ENCODE results near the gene EGFR. TPM values are rescaled to one million over a fixed set of nuclear protein-coding genes. Genes with fewer than 3 reads are reported as not detected.

EGFR gene
- total and polyA plus RNA-seq, 4 experiments from 2014 or later = not detected

DNA sequence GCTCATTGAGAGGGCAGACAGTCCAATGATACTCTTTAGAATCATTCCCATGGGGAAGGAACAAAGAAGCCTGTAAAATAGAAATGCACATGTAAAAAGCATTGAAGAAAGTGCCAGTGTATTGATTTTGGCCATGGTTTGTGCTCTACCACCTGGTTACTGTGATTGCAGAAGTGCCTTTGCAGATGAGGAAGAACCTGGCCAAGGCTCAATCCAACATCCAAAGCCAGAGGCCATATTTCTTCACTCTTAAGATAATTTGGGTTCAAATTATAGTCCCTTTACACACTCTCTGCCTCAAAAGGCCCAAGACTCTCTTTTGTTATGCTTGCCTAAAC is 122.1 kb downstream of the EGFR start:
- intact Hi-C loops (cut with micrococcal nuclease) = no loop called here
- CTCF ChIA-PET (ENCODE audit: partially characterized antibody) = no interaction called here
- H3K4me3 ChIP-seq (ENCODE audit: low read length in 2 of 2) = no peak overlapping the region

GRCh38 chr7:55142919-55143600 is 124.2 kb downstream of the EGFR start:
- Histone ChIP-seq H3K27me3 (ENCODE audit: insufficient read depth, low read length) (no peaks in the 10 kb centered on the region), H3K27ac (ENCODE audit: low read depth, low read length) (no peak overlapping the region), H3K4me3 (ENCODE audit: low read length in 2 of 2) (no peak overlapping the region), H3K9me3 (ENCODE audit: control insufficient read depth in 1 of 2, low read length in 2 of 2) (no peaks in the 10 kb centered on the region), H3K36me3 (ENCODE audit: insufficient read depth, low read length) (no peaks in the 10 kb centered on the region), H3K4me1 (ENCODE audit: insufficient read depth, low read length) (no peaks in the 10 kb centered on the region)
- CTCF ChIA-PET (ENCODE audit: partially characterized antibody) = no interaction called here
- Mint-ChIP-seq H3K4me3 (no peak overlapping the region), H3K27ac (no peak overlapping the region), H3K27me3 (peaks cover 2 to 7% of the 10 kb centered on the region in 2 donors), H3K9me3 (peaks cover 0 to 17% (median 10%) of the 10 kb centered on the region in 8 donors), H3K36me3 (no peaks in the 10 kb centered on the region), H3K4me1 (no peaks in the 10 kb centered on the region)
- no peak for DNase-seq
- intact Hi-C loops (cut with micrococcal nuclease) = no loop called here
- POLR2A ChIA-PET (ENCODE audit: partially characterized antibody) = no interaction called here

More for the DNA sequence above, 122.1 kb downstream of the EGFR start:
- Mint-ChIP-seq H3K4me3 (no peak overlapping the region), H3K27ac (no peak overlapping the region), H3K36me3 (no peaks in the 10 kb centered on the region), H3K27me3 (peaks cover 2 to 8% of the 10 kb centered on the region in 2 donors), H3K4me1 (no peaks in the 10 kb centered on the region), H3K9me3 (peaks cover 0 to 22% (median 9%) of the 10 kb centered on the region in 8 donors)
- H3K4me1 ChIP-seq (ENCODE audit: insufficient read depth, low read length) = no peaks in the 10 kb centered on the region
- H3K36me3 ChIP-seq (ENCODE audit: insufficient read depth, low read length) = no peaks in the 10 kb centered on the region
- POLR2A ChIA-PET (ENCODE audit: partially characterized antibody) = no interaction called here
- no peak overlapping the region for H3K27ac ChIP-seq (ENCODE audit: low read depth, low read length)
- H3K9me3 ChIP-seq (ENCODE audit: control insufficient read depth in 1 of 2, low read length in 2 of 2) = no peaks in the 10 kb centered on the region
- DNase-seq = no peak
- H3K27me3 ChIP-seq (ENCODE audit: insufficient read depth, low read length) = no peaks in the 10 kb centered on the region

- Histone ChIP-seq H3K27me3 (ENCODE audit: insufficient read depth, low read length) (no peaks in the 10 kb centered on the region), H3K36me3 (ENCODE audit: insufficient read depth, low read length) (no peaks in the 10 kb centered on the region), H3K4me1 (ENCODE audit: insufficient read depth, low read length) (no peaks in the 10 kb centered on the region), H3K4me3 (ENCODE audit: low read length in 2 of 2) (no peak overlapping the region), H3K9me3 (ENCODE audit: control insufficient read depth in 1 of 2, low read length in 2 of 2) (no peaks in the 10 kb centered on the region), H3K27ac (ENCODE audit: low read depth, low read length) (no peak overlapping the region)
- no peak for DNase-seq
- Mint-ChIP-seq H3K9me3 (peaks cover 0 to 6% (median 0%) of the 10 kb centered on the region in 8 donors), H3K27me3 (peaks cover 2 to 7% of the 10 kb centered on the region in 2 donors), H3K4me1 (no peaks in the 10 kb centered on the region), H3K27ac (no peak overlapping the region), H3K4me3 (no peak overlapping the region), H3K36me3 (no peaks in the 10 kb centered on the region)
- ChIA-PET CTCF (ENCODE audit: partially characterized antibody) (no interaction called here), POLR2A (ENCODE audit: partially characterized antibody) (no interaction called here)
- intact Hi-C loops (cut with micrococcal nuclease) = no loop called here
These were observed 125.8 kb downstream of the EGFR start for GRCh38 chr7:55144333-55145317.

DNA sequence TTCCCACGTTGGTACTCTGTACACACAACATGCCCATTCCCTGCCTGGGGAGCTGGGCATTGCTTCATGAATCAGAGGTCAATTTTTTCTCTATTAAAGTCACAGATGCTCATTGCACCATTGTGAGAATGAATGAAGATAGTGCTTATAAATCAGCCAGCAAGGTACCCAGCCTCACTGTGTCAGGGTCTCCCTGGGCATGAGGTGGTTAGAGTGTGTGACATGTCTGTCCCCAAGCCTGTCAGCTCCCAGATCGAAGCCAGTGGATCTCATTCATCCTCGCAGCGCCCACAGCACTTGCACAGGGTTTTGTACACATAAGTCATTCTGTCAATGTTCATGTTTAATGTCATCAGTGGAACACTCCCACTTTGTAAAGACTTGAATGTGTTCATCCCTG is 126.8 kb downstream of the EGFR start:
- Histone ChIP-seq H3K9me3 (ENCODE audit: control insufficient read depth in 1 of 2, low read length in 2 of 2) (no peaks in the 10 kb centered on the region), H3K27me3 (ENCODE audit: insufficient read depth, low read length) (no peaks in the 10 kb centered on the region), H3K36me3 (ENCODE audit: insufficient read depth, low read length) (no peaks in the 10 kb centered on the region), H3K4me3 (ENCODE audit: low read length in 2 of 2) (no peak overlapping the region), H3K4me1 (ENCODE audit: insufficient read depth, low read length) (no peaks in the 10 kb centered on the region), H3K27ac (ENCODE audit: low read depth, low read length) (no peak overlapping the region)
- intact Hi-C loops (cut with micrococcal nuclease) = no loop called here
- H3K4me3 Mint-ChIP-seq = no peak overlapping the region
- H3K9me3 Mint-ChIP-seq = peaks cover 0 to 6% (median 0%) of the 10 kb centered on the region in 8 donors
- no peak for DNase-seq
- no peaks in the 10 kb centered on the region for H3K4me1 Mint-ChIP-seq
- no peak overlapping the region for H3K27ac Mint-ChIP-seq
- peaks cover 2 to 7% of the 10 kb centered on the region in 2 donors for H3K27me3 Mint-ChIP-seq
- POLR2A ChIA-PET (ENCODE audit: partially characterized antibody) = no interaction called here
- CTCF ChIA-PET (ENCODE audit: partially characterized antibody) = no interaction called here
- H3K36me3 Mint-ChIP-seq = no peaks in the 10 kb centered on the region

DNA sequence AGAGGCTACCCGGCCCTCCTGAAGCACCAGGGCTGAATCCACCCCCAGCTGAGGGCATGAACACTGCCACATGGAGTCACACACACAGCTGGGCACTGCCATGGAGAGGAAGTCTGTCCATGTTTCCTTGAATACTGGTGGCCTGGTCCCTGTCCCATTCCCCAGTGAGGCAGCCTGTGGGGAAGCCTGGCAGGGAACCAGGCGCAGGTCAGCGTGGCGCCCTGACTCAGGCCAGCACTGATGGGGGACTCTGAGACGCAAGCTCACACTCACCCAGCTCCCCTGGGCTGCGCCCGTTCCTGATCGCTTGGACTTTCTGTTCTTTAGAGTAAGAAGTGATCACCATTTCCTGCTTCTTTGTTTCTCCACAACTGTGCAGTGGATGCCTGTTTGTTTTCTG is 128.3 kb downstream of the EGFR start:
- H3K36me3 Mint-ChIP-seq = no peaks in the 10 kb centered on the region
- H3K27ac Mint-ChIP-seq = no peak overlapping the region
- peaks cover 0 to 6% (median 0%) of the 10 kb centered on the region in 8 donors for H3K9me3 Mint-ChIP-seq
- no peak overlapping the region for H3K4me3 ChIP-seq (ENCODE audit: low read length in 2 of 2)
- H3K9me3 ChIP-seq (ENCODE audit: control insufficient read depth in 1 of 2, low read length in 2 of 2) = no peaks in the 10 kb centered on the region
- intact Hi-C loops (cut with micrococcal nuclease) = no loop called here
- H3K27me3 ChIP-seq (ENCODE audit: insufficient read depth, low read length) = no peaks in the 10 kb centered on the region
- H3K4me3 Mint-ChIP-seq = no peak overlapping the region
- H3K4me1 Mint-ChIP-seq = no peaks in the 10 kb centered on the region
- H3K36me3 ChIP-seq (ENCODE audit: insufficient read depth, low read length) = no peaks in the 10 kb centered on the region
- ChIA-PET CTCF (ENCODE audit: partially characterized antibody) (no interaction called here), POLR2A (ENCODE audit: partially characterized antibody) (no interaction called here)
- no peak for DNase-seq
- H3K4me1 ChIP-seq (ENCODE audit: insufficient read depth, low read length) = no peaks in the 10 kb centered on the region
- H3K27ac ChIP-seq (ENCODE audit: low read depth, low read length) = no peak overlapping the region
- H3K27me3 Mint-ChIP-seq = peaks cover 2 to 7% of the 10 kb centered on the region in 2 donors

- Histone ChIP-seq H3K27me3 (ENCODE audit: insufficient read depth, low read length) (no peaks in the 10 kb centered on the region), H3K9me3 (ENCODE audit: control insufficient read depth in 1 of 2, low read length in 2 of 2) (no peaks in the 10 kb centered on the region), H3K27ac (ENCODE audit: low read depth, low read length) (no peak overlapping the region), H3K4me3 (ENCODE audit: low read length in 2 of 2) (no peak overlapping the region), H3K36me3 (ENCODE audit: insufficient read depth, low read length) (no peaks in the 10 kb centered on the region), H3K4me1 (ENCODE audit: insufficient read depth, low read length) (no peaks in the 10 kb centered on the region)
- no peak overlapping the region for H3K4me3 Mint-ChIP-seq
- H3K9me3 Mint-ChIP-seq = peaks cover 0 to 6% (median 0%) of the 10 kb centered on the region in 8 donors
- H3K27ac Mint-ChIP-seq = no peak overlapping the region
- ChIA-PET CTCF (ENCODE audit: partially characterized antibody) (no interaction called here), POLR2A (ENCODE audit: partially characterized antibody) (no interaction called here)
- H3K4me1 Mint-ChIP-seq = no peaks in the 10 kb centered on the region
- no peaks in the 10 kb centered on the region for H3K36me3 Mint-ChIP-seq
- DNase-seq = no peak
- intact Hi-C loops (cut with micrococcal nuclease) = no loop called here
- H3K27me3 Mint-ChIP-seq = peaks cover 2 to 6% of the 10 kb centered on the region in 2 donors
These were observed 128.9 kb downstream of the EGFR start for GRCh38 chr7:55147736-55148135.

GRCh38 chr7:55148571-55148970 is 129.8 kb downstream of the EGFR start:
- no peak for DNase-seq
- CTCF ChIA-PET (ENCODE audit: partially characterized antibody) = no interaction called here
- H3K27me3 Mint-ChIP-seq = peaks cover 2 to 5% of the 10 kb centered on the region in 2 donors
- Histone ChIP-seq H3K36me3 (ENCODE audit: insufficient read depth, low read length) (no peaks in the 10 kb centered on the region), H3K4me3 (ENCODE audit: low read length in 2 of 2) (no peak overlapping the region), H3K9me3 (ENCODE audit: control insufficient read depth in 1 of 2, low read length in 2 of 2) (no peaks in the 10 kb centered on the region), H3K27me3 (ENCODE audit: insufficient read depth, low read length) (no peaks in the 10 kb centered on the region), H3K27ac (ENCODE audit: low read depth, low read length) (no peak overlapping the region), H3K4me1 (ENCODE audit: insufficient read depth, low read length) (no peaks in the 10 kb centered on the region)
- H3K4me3 Mint-ChIP-seq = no peak overlapping the region
- H3K4me1 Mint-ChIP-seq = no peaks in the 10 kb centered on the region
- no peak overlapping the region for H3K27ac Mint-ChIP-seq
- intact Hi-C loops (cut with micrococcal nuclease) = no loop called here
- H3K9me3 Mint-ChIP-seq = peaks cover 0 to 6% (median 0%) of the 10 kb centered on the region in 8 donors
- POLR2A ChIA-PET (ENCODE audit: partially characterized antibody) = no interaction called here
- no peaks in the 10 kb centered on the region for H3K36me3 Mint-ChIP-seq

All from CD4-positive, alpha-beta memory T cell (primary cell).